Measurements from ENCODE around the gene DNM3. TPM values are rescaled to one million over a fixed set of nuclear protein-coding genes. Genes with fewer than 3 reads are reported as not detected.

Gene DNM3
- total RNA-seq, 1 donor from 2014 or later = 2.1 TPM

DNA sequence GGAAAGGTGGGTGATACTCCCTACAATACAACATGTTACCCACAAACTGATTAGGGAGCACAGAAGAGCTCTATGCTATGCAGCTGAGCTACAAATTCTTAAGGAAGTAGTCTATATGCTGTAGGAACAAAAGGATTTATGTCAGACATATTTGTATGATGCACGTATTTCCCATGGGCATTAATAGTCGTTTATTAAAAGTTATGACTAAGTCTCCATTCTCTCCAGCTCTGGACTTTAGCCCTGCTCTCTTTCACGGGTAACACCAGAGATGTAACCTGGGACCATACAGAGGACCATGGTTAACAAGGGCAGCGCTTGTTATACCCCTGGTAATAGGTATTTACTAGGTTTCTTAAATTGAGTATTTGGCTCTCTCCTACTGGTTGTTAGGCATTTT lies 411.0 kb downstream of the DNM3 start:
- H3K27ac Mint-ChIP-seq = no peak overlapping the region
- intact Hi-C loops (cut with micrococcal nuclease) = no loop called here
- H3K4me1 Mint-ChIP-seq = peaks cover 17% of the 10 kb centered on the region
- ATAC-seq (ENCODE audit: low read depth) (no peak), DNase-seq (no peak)
- no peaks in the 10 kb centered on the region for H3K36me3 Mint-ChIP-seq (ENCODE audit: low read depth)
- no peaks in the 10 kb centered on the region for H3K27me3 Mint-ChIP-seq
- no peaks in the 10 kb centered on the region for H3K9me3 Mint-ChIP-seq
- POLR2A ChIA-PET = no interaction called here
- H3K4me3 Mint-ChIP-seq = no peak overlapping the region
- TF ChIP-seq CTCF (IDR thresholded peaks at IDR 0.05) = no peak
- CTCF ChIA-PET = no interaction called here

DNA sequence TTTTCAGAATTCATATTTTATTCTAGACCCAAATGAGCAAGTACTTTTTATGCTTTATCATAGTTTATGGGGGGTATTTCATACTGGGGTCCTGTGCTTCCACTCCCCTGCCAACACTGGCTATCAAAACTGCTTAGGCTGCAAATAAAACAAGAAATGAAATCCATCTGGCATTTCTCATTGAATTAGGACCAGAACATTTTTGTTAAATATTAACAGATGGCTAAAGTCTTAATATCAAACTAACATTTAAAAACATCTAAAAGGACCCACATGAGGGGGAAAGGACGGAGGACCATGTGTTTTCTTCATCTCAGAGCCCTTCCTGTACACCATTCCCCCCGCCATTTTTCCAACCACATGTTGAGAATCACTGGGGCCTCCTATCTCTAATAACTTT lies 411.7 kb downstream of the DNM3 start:
- TF ChIP-seq CTCF (IDR thresholded peaks at IDR 0.05) = no peak
- POLR2A ChIA-PET = interaction anchor here (0.5 kb wide), 1 partner anchor 156 kb away, joined by 5 read pairs; no protein-coding TSS in a partner anchor

DNA sequence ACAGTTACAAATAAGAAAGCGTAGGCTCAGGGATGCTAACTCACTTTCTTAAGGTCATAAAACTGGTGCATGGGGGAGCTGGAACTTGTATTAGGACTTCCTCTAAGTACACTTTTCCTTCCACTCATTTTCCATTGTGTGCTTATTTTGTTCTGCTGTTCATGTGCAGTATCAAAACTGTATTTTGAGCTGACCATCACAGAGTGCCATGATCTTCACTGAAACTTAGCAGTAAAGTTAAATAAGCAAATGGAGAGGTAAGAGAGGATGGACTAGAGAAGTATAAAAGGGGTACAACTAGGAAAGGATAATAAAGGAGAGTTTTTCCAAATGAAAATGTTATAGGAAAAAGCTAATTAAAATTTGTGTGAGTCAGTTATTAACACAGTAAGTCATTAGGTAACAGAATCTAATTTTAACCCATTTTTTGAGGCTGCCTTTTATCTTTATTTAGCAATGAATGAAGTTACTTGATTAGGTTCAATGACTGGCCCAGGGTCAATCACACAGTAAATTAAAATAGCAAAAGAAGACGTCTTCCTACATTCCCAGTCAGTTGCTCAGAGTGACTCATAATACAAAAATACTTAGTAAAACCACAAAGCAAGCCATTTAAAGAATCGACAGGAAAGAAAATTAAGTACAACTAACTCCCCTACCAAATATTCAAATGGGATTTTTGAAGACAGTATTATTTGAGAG lies 413.4 kb downstream of the DNM3 start:
- Mint-ChIP-seq H3K27ac (no peak overlapping the region), H3K9me3 (peaks cover 5% of the 10 kb centered on the region), H3K36me3 (ENCODE audit: low read depth) (peaks cover under 1% of the 10 kb centered on the region), H3K4me1 (peaks cover 17% of the 10 kb centered on the region), H3K27me3 (no peaks in the 10 kb centered on the region), H3K4me3 (no peak overlapping the region)
- TF ChIP-seq CTCF (IDR thresholded peaks at IDR 0.05) = no peak
- intact Hi-C loops (cut with micrococcal nuclease) = no loop called here
- DNase-seq (no peak), ATAC-seq (ENCODE audit: low read depth) (no peak)
- ChIA-PET CTCF (interaction anchor here (1.7 kb wide), 1 partner anchor 164 kb away, joined by 4 read pairs; no protein-coding TSS in a partner anchor), POLR2A (interaction anchor here (1.1 kb wide), 1 partner anchor 126 kb away, joined by 7 read pairs; no protein-coding TSS in a partner anchor)

More for the DNA sequence above, 411.7 kb downstream of the DNM3 start:
- Mint-ChIP-seq H3K4me3 (no peak overlapping the region), H3K9me3 (no peaks in the 10 kb centered on the region), H3K36me3 (ENCODE audit: low read depth) (no peaks in the 10 kb centered on the region), H3K4me1 (peaks cover 17% of the 10 kb centered on the region), H3K27ac (no peak overlapping the region), H3K27me3 (no peaks in the 10 kb centered on the region)
- ATAC-seq (ENCODE audit: low read depth) (no peak), DNase-seq (no peak)
- intact Hi-C loops (cut with micrococcal nuclease) = no loop called here
- CTCF ChIA-PET = no interaction called here

- H3K4me3 Mint-ChIP-seq = no peak overlapping the region
Measured at GRCh38 chr1:172255223-172255560, 413.9 kb downstream of the DNM3 start.

More at GRCh38 chr1:172255223-172255560, 413.9 kb downstream of the DNM3 start:
- Mint-ChIP-seq H3K27ac (no peak overlapping the region), H3K36me3 (ENCODE audit: low read depth) (peaks cover 5% of the 10 kb centered on the region), H3K9me3 (peaks cover 10% of the 10 kb centered on the region), H3K4me1 (peaks cover 17% of the 10 kb centered on the region), H3K27me3 (no peaks in the 10 kb centered on the region)
- ChIA-PET POLR2A (interaction anchor here (1.1 kb wide), 1 partner anchor 125 kb away, joined by 7 read pairs; no protein-coding TSS in a partner anchor), CTCF (interaction anchor here (1.7 kb wide), 1 partner anchor 165 kb away, joined by 4 read pairs; no protein-coding TSS in a partner anchor)
- no peak for TF ChIP-seq CTCF (IDR thresholded peaks at IDR 0.05)
- intact Hi-C loops (cut with micrococcal nuclease) = no loop called here
- no peak for ATAC-seq (ENCODE audit: low read depth)
- no peak for DNase-seq
